Activated CD8-positive, alpha-beta T cell treated with anti-CD3 and anti-CD28 coated beads for 36 hours (primary cell): Measurements from ENCODE around the gene ZYX. TPM values are rescaled to one million over a fixed set of nuclear protein-coding genes. Genes with fewer than 3 reads are reported as not detected.
"Not testable (repeated sequence)": the region's sequence is repeated elsewhere in the genome, so short reads cannot be mapped to it uniquely, and the experiment has no call there.

Source experiments
- ATAC-seq: fragments of 200-7000 bp; cut with Tn5 transposase; one replicate; pipeline ENCODE4 v1.10.0; 2021; ENCODE audit warnings: mild to moderate bottlenecking, moderate library complexity
- CTCF ChIA-PET: fragments of 350-600 bp; sonication (Branson Sonifier 250); formaldehyde crosslinking; loops from one replicate; lab custom pipeline; 2021; ENCODE audit warnings: antibody characterized with exemption; lab: Charles Lee
- POLR2A ChIA-PET: fragments of 350-600 bp; sonication (Branson Sonifier 250); formaldehyde crosslinking; loops from one replicate; lab custom pipeline; 2021; ENCODE audit warnings: antibody characterized with exemption; lab: Charles Lee
- DNase-seq: peaks from one replicate; pipeline ENCODE4 v3.0.0-alpha.2; 2020
- H3K27ac Mint-ChIP-seq: one replicate; pipeline ENCODE4 v1.8.0; 2021; ENCODE audit warnings: mild to moderate bottlenecking, mixed read lengths
- H3K27me3 Mint-ChIP-seq: one replicate; pipeline ENCODE4 v1.8.0; 2021; ENCODE audit warnings: mixed read lengths
- H3K36me3 Mint-ChIP-seq: one replicate; pipeline ENCODE4 v1.8.0; 2021; ENCODE audit warnings: low read depth, mixed read lengths
- H3K4me1 Mint-ChIP-seq: one replicate; pipeline ENCODE4 v1.8.0; 2021; ENCODE audit warnings: low read depth, mixed read lengths
- H3K4me3 Mint-ChIP-seq: one replicate; pipeline ENCODE4 v1.8.0; 2021; ENCODE audit warnings: mild to moderate bottlenecking, moderate library complexity, mixed read lengths
- H3K9me3 Mint-ChIP-seq: one replicate; pipeline ENCODE4 v1.8.0; 2021; ENCODE audit warnings: mixed read lengths
- intact Hi-C: fragments of 100-400 bp; cut with micrococcal nuclease; formaldehyde crosslinking; loops from one replicate; pipeline ENCODE4 v1.10.0; 2022
- total RNA-seq, 2 experiments: library from RNA; stranded (reverse); gene quantifications; one replicate each; pipeline ENCODE4 v1.2.3, GENCODE V29; 2021
- TF ChIP-seq, protein P1 (sequence below): fragments of 200-600 bp; IDR thresholded peaks from one replicate; pipeline ENCODE4 v1.8.0; 2022; ENCODE audit warnings: antibody characterized with exemption, mild to moderate bottlenecking

Gene ZYX
- total RNA-seq, 2 experiments from 2014 or later = 111 to 120 TPM

- ATAC-seq (no peak), DNase-seq (no peak)
- intact Hi-C loops = no loop called here
- H3K27me3 Mint-ChIP-seq = no peaks in the 10 kb centered on the region
- TF ChIP-seq, protein P1, sequence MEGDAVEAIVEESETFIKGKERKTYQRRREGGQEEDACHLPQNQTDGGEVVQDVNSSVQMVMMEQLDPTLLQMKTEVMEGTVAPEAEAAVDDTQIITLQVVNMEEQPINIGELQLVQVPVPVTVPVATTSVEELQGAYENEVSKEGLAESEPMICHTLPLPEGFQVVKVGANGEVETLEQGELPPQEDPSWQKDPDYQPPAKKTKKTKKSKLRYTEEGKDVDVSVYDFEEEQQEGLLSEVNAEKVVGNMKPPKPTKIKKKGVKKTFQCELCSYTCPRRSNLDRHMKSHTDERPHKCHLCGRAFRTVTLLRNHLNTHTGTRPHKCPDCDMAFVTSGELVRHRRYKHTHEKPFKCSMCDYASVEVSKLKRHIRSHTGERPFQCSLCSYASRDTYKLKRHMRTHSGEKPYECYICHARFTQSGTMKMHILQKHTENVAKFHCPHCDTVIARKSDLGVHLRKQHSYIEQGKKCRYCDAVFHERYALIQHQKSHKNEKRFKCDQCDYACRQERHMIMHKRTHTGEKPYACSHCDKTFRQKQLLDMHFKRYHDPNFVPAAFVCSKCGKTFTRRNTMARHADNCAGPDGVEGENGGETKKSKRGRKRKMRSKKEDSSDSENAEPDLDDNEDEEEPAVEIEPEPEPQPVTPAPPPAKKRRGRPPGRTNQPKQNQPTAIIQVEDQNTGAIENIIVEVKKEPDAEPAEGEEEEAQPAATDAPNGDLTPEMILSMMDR = no peak
- no peak overlapping the region for H3K4me3 Mint-ChIP-seq
- H3K4me1 Mint-ChIP-seq = peaks cover 11% of the 10 kb centered on the region
- no peak overlapping the region for H3K27ac Mint-ChIP-seq
- H3K9me3 Mint-ChIP-seq = no peaks in the 10 kb centered on the region
- ChIA-PET CTCF (interaction anchor here (1.1 kb wide), 1 partner anchor 11 kb away, joined by 3 read pairs; no protein-coding TSS in a partner anchor), POLR2A (interaction anchor here (1.0 to 1.2 kb wide), 2 partner anchors 12 to 14 kb away, joined by 3 to 4 read pairs; no protein-coding TSS in a partner anchor)
- no peaks in the 10 kb centered on the region for H3K36me3 Mint-ChIP-seq
These were observed 17.5 kb downstream of the ZYX start for GRCh38 chr7:143398616-143399015.

DNA sequence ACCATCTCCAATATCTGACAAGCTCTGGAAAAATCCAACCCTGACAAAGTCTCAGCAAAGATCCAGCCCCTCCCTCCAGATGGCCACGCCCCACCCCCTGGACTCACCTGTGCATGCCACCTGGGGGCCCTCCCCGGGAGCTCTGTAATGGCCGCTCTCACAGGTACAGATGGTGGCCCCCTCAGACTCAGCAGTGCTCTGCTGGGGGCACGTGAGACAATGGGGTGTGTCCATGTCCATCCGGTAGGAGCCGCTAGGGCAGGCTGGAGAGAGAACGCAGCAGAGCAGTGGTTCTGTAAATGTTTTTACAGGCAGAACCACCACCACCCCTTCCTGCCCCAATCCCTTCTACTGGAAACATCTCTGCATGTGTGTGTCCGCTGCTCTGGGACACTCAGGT is 18.0 kb downstream of the ZYX start:
- CTCF ChIA-PET = interaction anchor here (1.1 kb wide), 1 partner anchor 11 kb away, joined by 3 read pairs; no protein-coding TSS in a partner anchor

GRCh38 chr7:143399642-143400041 is 18.5 kb downstream of the ZYX start:
- DNase-seq (no peak), ATAC-seq (no peak)
- ChIA-PET POLR2A (no interaction called here), CTCF (no interaction called here)
- H3K27ac Mint-ChIP-seq = no peak overlapping the region
- no peak overlapping the region for H3K4me3 Mint-ChIP-seq
- H3K27me3 Mint-ChIP-seq = no peaks in the 10 kb centered on the region
- no peaks in the 10 kb centered on the region for H3K9me3 Mint-ChIP-seq
- peaks cover 15% of the 10 kb centered on the region for H3K4me1 Mint-ChIP-seq
- TF ChIP-seq, protein P1 = no peak
- intact Hi-C loops = no loop called here
- no peaks in the 10 kb centered on the region for H3K36me3 Mint-ChIP-seq

More for the DNA sequence above, 18.0 kb downstream of the ZYX start:
- Mint-ChIP-seq H3K27me3 (no peaks in the 10 kb centered on the region), H3K4me1 (peaks cover 13% of the 10 kb centered on the region), H3K9me3 (no peaks in the 10 kb centered on the region), H3K27ac (no peak overlapping the region), H3K4me3 (no peak overlapping the region), H3K36me3 (no peaks in the 10 kb centered on the region)
- no peak for ATAC-seq
- DNase-seq = no peak
- intact Hi-C loops = no loop called here
- TF ChIP-seq, protein P1 = no peak
- POLR2A ChIA-PET = no interaction called here

DNA sequence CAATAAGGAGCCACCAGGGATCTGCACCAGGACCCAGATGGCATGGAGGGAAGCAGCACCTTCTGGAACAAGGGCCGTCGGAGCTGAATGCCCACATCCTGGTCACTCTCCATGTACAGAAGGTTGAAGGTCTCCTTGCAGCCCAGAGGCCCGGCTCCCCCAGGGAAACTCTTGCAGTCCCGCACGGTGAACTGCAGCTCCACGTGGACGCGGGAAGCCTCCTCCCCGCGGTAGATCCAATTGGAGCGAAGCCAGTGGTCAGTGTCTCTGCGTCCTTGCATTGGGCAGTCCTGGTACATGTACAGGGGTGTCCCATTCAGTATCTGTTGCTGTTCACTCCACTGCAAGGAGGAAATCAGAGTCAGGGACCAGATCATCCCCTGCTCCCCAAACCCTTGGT is 20.1 kb downstream of the ZYX start:
- ATAC-seq (no peak), DNase-seq (no peak)
- H3K9me3 Mint-ChIP-seq = no peaks in the 10 kb centered on the region
- H3K4me1 Mint-ChIP-seq = peaks cover 18% of the 10 kb centered on the region
- no peak overlapping the region for H3K4me3 Mint-ChIP-seq
- no peaks in the 10 kb centered on the region for H3K27me3 Mint-ChIP-seq
- TF ChIP-seq, protein P1 = no peak
- ChIA-PET CTCF (interaction anchor here (1.2 to 7.9 kb wide), 3 partner anchors 13 to 186 kb away, joined by 3 to 78 read pairs (median 11); no protein-coding TSS in a partner anchor), POLR2A (interaction anchor here (1.3 kb wide), 1 partner anchor 134 kb away, joined by 3 read pairs; no protein-coding TSS in a partner anchor)
- no peak overlapping the region for H3K27ac Mint-ChIP-seq
- H3K36me3 Mint-ChIP-seq = no peaks in the 10 kb centered on the region
- intact Hi-C loops = no loop called here

DNA sequence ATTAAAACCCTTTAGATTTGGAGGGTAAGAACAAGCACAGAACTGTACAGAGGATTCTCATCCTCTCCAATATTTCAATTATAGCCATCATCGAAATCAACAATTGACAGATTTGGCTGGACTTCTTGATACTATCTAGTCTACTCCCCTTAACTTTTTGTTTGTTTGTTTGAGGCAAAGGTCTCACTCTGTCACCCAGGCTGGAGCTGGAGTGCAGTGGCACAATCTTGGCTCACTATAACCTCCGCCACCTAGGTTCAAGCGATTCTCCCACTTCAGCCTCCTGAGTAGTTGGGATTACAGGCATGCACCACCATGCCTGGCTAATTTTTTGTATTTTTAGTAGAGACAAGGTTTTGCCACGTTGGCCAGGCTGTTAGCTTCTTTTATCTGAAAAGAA is 21.1 kb downstream of the ZYX start:
- H3K9me3 Mint-ChIP-seq, H3K27me3 Mint-ChIP-seq, intact Hi-C loops, DNase-seq, H3K4me3 Mint-ChIP-seq, H3K27ac Mint-ChIP-seq, H3K36me3 Mint-ChIP-seq, ATAC-seq: not testable (repeated sequence)
- H3K4me1 Mint-ChIP-seq = peaks cover 27% of the 10 kb centered on the region
- ChIA-PET POLR2A (interaction anchor here (0.7 to 1.3 kb wide), 3 partner anchors 18 to 135 kb away, joined by 3 read pairs; no protein-coding TSS in a partner anchor), CTCF (interaction anchor here (0.7 to 7.9 kb wide), 5 partner anchors 14 to 186 kb away, joined by 3 to 78 read pairs (median 3); no protein-coding TSS in a partner anchor)
